Prostate gland (tissue), 2 donors: Measurements from ENCODE around the gene SPOCK1. TPM values are rescaled to one million over a fixed set of nuclear protein-coding genes. Genes with fewer than 3 reads are reported as not detected.

ENCODE experiments used
- DNase-seq: peaks from one replicate; pipeline ENCODE4 v3.0.0-alpha.2; 2019; ENCODE audit warnings: low spot score
- H3K27ac ChIP-seq, 2 donors: fragments of 200-600 bp; sonication (generic); 2 replicates each; pipeline ENCODE4 v1.5.1; 2017 to 2019
- H3K27me3 ChIP-seq: fragments of 200-600 bp; sonication (generic); replicated peaks from 2 replicates; pipeline ENCODE4 v1.5.1; 2019; ENCODE audit not compliant: insufficient read depth
- H3K36me3 ChIP-seq, 2 donors: fragments of 200-600 bp; sonication (generic); 1 replicate in 1 of 2; 2 replicates in 1 of 2; pipeline versions ENCODE4 v1.5.1 to v1.8.1; 2017 to 2019
- H3K4me1 ChIP-seq: fragments of 200-600 bp; sonication (generic); replicated peaks from 2 replicates; pipeline ENCODE4 v1.5.1; 2019
- H3K4me3 ChIP-seq, 2 donors: fragments of 200-600 bp; sonication (generic); 2 replicates each; pipeline ENCODE4 v1.5.1; 2017 to 2019
- H3K9me3 ChIP-seq: fragments of 200-600 bp; sonication (generic); 2 replicates; pipeline ENCODE4 v1.5.1; 2017
- CTCF ChIP-seq, 4 experiments: fragments of 200-600 bp in 2 of 4; fragments of 450-650 bp in 2 of 4; sonication (generic) in 2 of 4; IDR thresholded peaks; 1 replicate in 3 of 4; 2 replicates in 1 of 4; pipeline ENCODE4 v1.5.1; 2016 to 2019; ENCODE audit warnings: antibody characterized with exemption in 4 of 4, mild to moderate bottlenecking in 2 of 4, moderate library complexity in 2 of 4
- POLR2A ChIP-seq: fragments of 450-650 bp; IDR thresholded peaks from one replicate; pipeline ENCODE4 v1.6.1; 2016; ENCODE audit warnings: antibody characterized with exemption, mild to moderate bottlenecking
- POLR2AphosphoS5 ChIP-seq: sonication (generic); formaldehyde crosslinking; IDR thresholded peaks from one replicate; pipeline ENCODE4 v1.6.1; 2017; ENCODE audit warnings: antibody characterized with exemption
- WGBS: methylation state at CpG from one replicate; pipeline ENCODE4 v1.1.5; 2018; 5-methylcytosine and 5-hydroxymethylcytosine counted together
- intact Hi-C: fragments of 100-400 bp; cut with DNase I; formaldehyde crosslinking; loops from one replicate; pipeline ENCODE4 v1.14.2; 2022
- total RNA-seq, 2 donors: library from RNA; depleted of rRNA; stranded (reverse); fragments of >200 nt; gene quantifications; one replicate each; pipeline ENCODE4 v1.1.0, GENCODE V29; 2016

SPOCK1 gene
- total RNA-seq, 2 donors from 2014 or later, result 89.4 to 92.9 TPM

DNA sequence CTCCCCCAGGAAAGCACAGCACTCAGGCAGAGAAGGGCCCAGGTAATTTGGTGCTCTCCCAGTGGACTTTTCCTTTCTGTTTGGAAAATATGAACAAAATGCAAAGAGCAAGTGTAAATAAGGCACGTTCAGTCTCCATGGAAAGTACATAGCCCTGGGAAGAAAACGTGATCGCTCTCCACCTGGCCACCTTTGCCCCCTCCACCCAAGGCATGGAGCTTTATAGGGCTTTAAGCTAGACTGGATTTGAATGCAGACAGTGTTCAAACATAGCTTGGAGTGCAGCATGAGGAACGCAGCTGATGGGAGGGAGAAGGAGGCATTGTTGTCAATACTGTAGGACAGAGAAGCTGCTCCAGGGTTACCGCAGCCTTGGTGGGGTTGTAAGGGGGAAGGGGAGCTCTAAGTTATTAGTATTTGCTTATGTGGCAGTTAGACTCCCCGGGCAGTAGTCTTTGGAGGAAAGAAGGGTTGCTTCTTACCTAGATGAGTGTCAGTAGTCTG, 500.2 kb downstream of the SPOCK1 start:
- H3K36me3 ChIP-seq, result no peaks in the 10 kb centered on the region
- H3K27ac ChIP-seq, result no peak overlapping the region
- no peak for TF ChIP-seq POLR2AphosphoS5
- TF ChIP-seq CTCF (IDR thresholded peaks at IDR 0.05), result no peak
- TF ChIP-seq POLR2A, result no peak
- H3K4me1 ChIP-seq, result no peaks in the 10 kb centered on the region
- no peak overlapping the region for H3K4me3 ChIP-seq
- intact Hi-C loops, result no loop called here
- H3K27me3 ChIP-seq, result no peaks in the 10 kb centered on the region
- H3K9me3 ChIP-seq, result no peaks in the 10 kb centered on the region
- 44% methylated on average over 6 of the region's 6 CpGs for WGBS
- DNase-seq, result no peak

GRCh38 chr5:136994154-136994553, 505.0 kb downstream of the SPOCK1 start:
- TF ChIP-seq POLR2A (no peak), CTCF (IDR thresholded peaks at IDR 0.05) (no peak), POLR2AphosphoS5 (no peak)
- intact Hi-C loops, result no loop called here
- no peaks in the 10 kb centered on the region for H3K27me3 ChIP-seq
- H3K4me3 ChIP-seq, result no peak overlapping the region
- H3K4me1 ChIP-seq, result no peaks in the 10 kb centered on the region
- H3K36me3 ChIP-seq, result no peaks in the 10 kb centered on the region
- no peaks in the 10 kb centered on the region for H3K9me3 ChIP-seq
- 46% methylated on average over 5 of the region's 5 CpGs for WGBS
- DNase-seq, result no peak
- no peak overlapping the region for H3K27ac ChIP-seq

GRCh38 chr5:136992796-136993489, 506.2 kb downstream of the SPOCK1 start:
- Histone ChIP-seq H3K9me3 (no peaks in the 10 kb centered on the region), H3K4me3 (no peak overlapping the region), H3K27me3 (no peaks in the 10 kb centered on the region), H3K4me1 (no peaks in the 10 kb centered on the region), H3K36me3 (no peaks in the 10 kb centered on the region), H3K27ac (no peak overlapping the region)
- TF ChIP-seq POLR2AphosphoS5 (no peak), CTCF (IDR thresholded peaks at IDR 0.05) (no peak), POLR2A (no peak)
- intact Hi-C loops, result no loop called here
- no peak for DNase-seq
- WGBS, result 67% methylated on average over 3 of the region's 3 CpGs

DNA sequence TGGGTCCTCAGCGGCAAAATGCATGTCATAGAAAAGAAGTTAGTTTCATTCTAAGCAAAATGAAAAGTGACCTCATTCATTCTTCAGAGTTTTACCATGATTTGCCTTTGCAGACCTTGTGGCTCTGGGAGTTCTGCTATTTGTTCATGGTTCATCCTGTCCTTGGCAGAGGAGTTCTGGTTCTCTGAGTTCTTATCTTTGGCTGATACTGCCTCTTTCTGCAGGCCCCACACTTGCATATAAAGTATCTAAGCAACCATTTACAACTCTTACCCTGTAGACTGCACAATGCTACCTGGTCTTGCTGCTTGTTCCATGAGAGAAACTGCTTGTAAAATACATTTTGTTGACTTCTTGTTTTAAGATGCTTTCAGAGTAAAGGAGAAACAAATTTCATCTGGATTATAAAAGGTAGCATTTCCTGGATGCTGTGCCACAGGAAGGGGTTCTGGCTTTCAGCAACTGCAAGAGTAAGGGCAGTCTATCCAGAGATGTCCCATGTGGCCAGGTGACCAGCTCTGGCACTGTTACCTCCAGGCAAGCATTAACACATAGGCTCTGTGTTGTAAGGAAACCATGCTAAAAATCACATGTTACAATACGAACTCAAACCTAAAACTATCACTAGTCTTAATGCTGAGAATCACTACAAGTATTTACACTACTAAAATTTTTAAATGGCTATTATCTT, 513.2 kb downstream of the SPOCK1 start:
- TF ChIP-seq CTCF (IDR thresholded peaks at IDR 0.05) (no peak), POLR2AphosphoS5 (peak; percentile 61), POLR2A (no peak)
- Histone ChIP-seq H3K36me3 (no peaks in the 10 kb centered on the region), H3K4me3 (no peak overlapping the region), H3K27ac (no peak overlapping the region), H3K4me1 (no peaks in the 10 kb centered on the region), H3K27me3 (no peaks in the 10 kb centered on the region), H3K9me3 (no peaks in the 10 kb centered on the region)
- intact Hi-C loops, result no loop called here
- whole genome bisulfite sequencing, result 65% methylated on average over 2 of the region's 2 CpGs
- DNase-seq, result peak; percentile 16
